Activated effector memory CD4-positive, alpha-beta T cell treated with Interleukin-2 at 50 U/mL for 16 hours (primary cell): ENCODE data around the gene RPS6KA1.
"Not testable (repeated sequence)": the region's sequence is repeated elsewhere in the genome, so short reads cannot be mapped to it uniquely, and the experiment has no call there.

Experiments
- DNase-seq: peaks from one replicate; pipeline ENCODE4 v3.0.0-alpha.2; 2020

The RPS6KA1 gene

GRCh38 chr1:26556111-26556510 is 26.6 kb downstream of the RPS6KA1 start:
- DNase-seq: no peak

DNA sequence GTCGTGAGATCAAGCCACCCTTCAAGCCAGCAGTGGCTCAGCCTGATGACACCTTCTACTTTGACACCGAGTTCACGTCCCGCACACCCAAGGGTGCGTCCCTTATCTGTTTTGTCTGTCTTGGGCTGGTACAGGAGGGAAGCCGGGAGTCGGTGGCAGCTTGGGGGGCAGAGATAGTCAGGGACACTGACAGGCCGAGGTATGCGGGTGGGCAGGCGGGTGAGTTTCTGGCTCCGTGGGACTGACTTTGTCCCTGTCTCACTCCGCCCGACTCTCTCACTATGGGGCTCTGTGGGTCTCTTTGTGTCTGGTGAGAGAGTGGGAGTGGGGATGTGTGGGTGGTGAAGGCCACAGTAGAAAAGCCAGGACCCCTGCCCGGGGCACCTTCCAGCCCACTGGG is 27.4 kb downstream of the RPS6KA1 start:
- DNase-seq: no peak

- DNase-seq: no peak
Observed at GRCh38 chr1:26558685-26559048, 29.1 kb downstream of the RPS6KA1 start.

DNA sequence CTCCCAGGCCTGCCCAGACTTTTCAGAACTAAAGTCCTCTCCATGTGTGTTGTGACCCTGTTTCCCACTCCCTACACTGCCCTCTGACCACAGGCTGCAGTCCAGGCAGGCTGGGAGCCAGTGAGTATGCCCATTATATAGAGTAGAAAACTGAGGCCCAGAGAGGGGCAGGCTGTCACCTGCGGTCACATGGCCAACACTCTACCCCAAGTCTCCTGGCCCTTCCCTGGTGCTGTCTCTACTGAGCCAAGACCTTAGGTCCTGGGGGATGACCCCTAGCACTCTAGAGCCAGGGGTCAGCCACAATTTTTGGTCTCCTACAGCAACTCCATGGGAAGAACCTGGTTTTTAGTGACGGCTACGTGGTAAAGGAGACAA is 30.8 kb downstream of the RPS6KA1 start:
- no peak for DNase-seq

- no peak for DNase-seq
Observed at GRCh38 chr1:26570287-26570686, 40.7 kb downstream of the RPS6KA1 start.

DNA sequence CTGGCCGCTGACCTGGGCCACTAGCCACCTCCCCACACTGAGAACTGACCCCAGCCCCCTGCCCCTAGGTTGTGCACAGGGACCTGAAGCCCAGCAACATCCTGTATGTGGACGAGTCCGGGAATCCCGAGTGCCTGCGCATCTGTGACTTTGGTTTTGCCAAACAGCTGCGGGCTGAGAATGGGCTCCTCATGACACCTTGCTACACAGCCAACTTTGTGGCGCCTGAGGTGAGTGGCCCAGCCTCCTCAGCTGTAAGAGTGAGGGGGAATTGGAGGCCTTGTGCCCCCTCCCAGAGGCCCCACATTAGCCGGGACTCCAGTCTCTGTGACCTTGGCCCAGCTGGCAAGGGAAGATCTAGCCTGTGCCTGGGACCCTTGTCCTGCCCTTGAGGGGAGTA is 41.8 kb downstream of the RPS6KA1 start:
- DNase-seq: no peak

DNA sequence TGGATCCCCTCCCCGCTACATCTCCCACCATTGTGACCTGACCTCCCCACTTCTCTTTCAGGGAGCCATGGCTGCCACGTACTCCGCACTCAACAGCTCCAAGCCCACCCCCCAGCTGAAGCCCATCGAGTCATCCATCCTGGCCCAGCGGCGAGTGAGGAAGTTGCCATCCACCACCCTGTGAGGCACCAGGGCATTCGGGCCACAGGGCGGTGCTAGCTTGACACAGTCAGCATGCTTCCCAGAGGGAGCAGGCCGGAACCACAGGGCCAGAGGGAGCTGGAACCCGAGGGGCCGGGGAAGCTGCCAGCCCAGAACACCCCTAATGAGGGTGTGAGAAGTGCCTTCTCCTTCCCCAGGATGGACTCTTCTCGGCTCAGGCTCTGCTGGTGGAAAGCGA is 44.5 kb downstream of the RPS6KA1 start:
- no peak for DNase-seq

GRCh38 chr1:26574719-26575251 is 45.2 kb downstream of the RPS6KA1 start:
- DNase-seq: no peak

GRCh38 chr1:26575348-26575747 is 45.8 kb downstream of the RPS6KA1 start:
- DNase-seq: no peak

- no peak for DNase-seq
Observed at GRCh38 chr1:26578167-26578566, 48.6 kb downstream of the RPS6KA1 start.

GRCh38 chr1:26579681-26580111 is 50.1 kb downstream of the RPS6KA1 start:
- no peak for DNase-seq

DNA sequence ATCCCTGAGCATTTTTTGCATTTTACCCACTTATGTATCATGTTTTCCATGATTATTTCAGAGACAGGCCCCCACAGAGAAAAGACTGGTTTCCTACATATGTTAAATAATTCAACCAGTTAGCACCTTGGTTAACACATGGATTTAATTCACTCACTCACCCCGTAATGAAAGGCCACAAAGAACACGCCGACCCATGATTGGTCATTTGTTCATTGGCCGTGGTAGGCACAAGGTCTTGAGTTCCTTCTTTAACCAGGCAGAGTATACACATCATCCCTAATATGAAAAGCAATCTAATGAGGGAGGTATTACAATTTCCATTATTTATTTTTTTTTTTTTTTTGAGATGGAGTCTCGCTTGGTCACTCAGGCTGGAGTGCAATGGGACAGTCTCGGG is 50.6 kb downstream of the RPS6KA1 start:
- DNase-seq: no peak

DNA sequence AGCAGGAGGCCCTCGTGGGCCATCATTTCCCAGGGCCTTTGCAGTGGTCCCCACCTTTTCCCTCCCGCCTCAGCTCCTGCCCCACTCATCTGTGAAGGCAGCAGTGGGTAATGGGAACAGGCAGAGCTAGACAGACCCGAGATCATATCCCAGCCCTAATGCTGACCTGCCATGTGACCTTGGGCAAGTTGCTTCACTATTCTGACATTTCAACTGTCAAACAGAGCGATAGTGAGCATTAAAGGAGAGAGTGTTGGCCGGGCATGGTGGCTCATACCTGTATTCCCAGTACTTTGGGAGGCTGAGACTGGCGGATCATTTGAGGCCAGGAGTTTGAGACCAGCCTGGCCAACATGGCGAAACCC is 51.7 kb downstream of the RPS6KA1 start:
- no peak for DNase-seq

DNA sequence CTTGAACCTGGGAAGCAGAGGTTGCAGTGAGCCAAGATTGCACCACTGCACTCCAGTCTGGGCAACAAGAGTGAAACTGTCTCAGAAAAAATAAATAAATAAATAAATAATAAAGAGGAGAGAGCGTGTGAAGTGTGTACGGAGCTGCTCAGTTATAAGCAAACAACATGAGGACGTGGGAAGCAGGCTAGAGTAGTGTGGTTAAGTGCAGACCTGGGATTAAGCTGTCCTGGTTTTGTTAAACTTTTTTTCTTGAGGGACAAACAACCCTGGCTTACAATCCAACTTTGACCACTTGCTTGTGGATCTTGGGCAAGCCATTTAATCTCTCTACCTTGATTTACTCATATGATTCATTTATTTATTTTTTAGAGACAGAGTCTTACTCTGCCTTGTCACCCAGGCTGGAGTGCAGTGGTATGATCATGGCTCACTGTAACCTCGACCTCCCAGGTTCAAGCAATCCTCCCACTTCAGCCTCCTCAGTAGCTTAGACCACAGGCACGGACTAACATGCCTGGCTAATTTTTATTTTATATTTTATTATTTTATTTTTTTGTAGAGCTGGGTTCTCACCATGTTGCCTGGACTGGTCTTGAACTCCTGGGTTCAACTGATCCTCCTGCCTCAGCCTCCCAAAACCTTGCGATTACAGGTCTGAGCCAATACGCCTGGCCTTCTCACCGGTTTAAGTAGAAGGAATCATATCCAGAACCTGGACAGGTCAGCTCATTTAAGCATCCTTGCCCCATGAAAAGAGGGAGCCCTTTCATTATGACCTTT is 52.7 kb downstream of the RPS6KA1 start:
- DNase-seq: no peak

DNA sequence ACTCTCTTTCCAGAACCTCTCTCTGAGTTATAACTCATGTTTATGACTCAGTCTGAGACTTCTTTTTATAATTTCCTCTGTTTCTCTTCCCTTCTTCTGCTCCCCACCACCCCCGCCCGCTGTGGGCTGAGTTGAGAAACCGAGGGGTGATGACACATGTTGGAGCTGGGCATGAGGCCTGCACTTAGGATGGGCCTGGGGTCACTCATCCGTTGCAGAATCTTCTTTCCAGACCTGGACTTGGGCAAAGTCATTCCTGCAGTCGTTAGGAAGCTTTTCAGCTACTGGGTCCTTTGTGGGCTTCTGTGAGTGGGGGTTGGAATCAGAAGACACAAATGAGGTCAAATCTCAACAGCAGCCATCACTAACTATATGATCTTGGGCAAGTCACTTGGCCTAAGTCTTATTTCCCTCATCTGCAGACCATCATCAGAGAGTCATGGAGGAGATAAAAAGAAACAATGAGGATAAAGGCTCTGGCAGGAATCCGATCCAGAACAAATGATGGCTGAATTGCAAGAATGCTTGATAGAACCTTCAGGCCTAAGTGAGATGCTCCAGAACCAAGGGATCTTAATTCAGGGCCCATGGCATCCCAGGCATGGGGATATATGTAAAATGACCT is 53.4 kb downstream of the RPS6KA1 start:
- DNase-seq: no peak

- no peak for DNase-seq
Observed at GRCh38 chr1:26583646-26584485, 54.3 kb downstream of the RPS6KA1 start.

GRCh38 chr1:26584588-26584987 is 55.0 kb downstream of the RPS6KA1 start:
- not testable (repeated sequence) for DNase-seq

DNA sequence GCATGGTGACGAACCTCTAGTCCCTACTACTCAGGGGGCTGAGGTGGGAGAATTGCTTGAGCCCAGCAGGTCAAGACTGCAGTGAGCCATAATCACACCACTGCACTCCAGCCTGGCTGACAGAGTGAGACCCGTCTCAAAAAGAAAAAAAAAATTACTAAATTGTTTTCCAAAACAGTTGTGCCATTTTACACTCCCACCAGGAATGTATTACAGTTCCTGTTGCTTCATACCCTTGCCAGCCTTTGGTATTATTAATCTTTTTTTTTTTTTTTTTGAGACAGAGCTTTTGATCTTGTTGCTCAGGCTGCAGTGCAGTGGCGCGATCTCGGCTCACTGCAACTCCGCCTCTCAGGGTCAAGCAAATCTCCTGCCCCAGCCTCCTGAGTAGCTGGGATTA is 55.9 kb downstream of the RPS6KA1 start:
- no peak for DNase-seq

GRCh38 chr1:26593385-26593784 is 63.8 kb downstream of the RPS6KA1 start:
- no peak for DNase-seq

GRCh38 chr1:26594593-26594992 is 65.0 kb downstream of the RPS6KA1 start:
- DNase-seq: not testable (repeated sequence)

- no peak for DNase-seq
Observed at GRCh38 chr1:26597629-26598039, 68.1 kb downstream of the RPS6KA1 start.

DNA sequence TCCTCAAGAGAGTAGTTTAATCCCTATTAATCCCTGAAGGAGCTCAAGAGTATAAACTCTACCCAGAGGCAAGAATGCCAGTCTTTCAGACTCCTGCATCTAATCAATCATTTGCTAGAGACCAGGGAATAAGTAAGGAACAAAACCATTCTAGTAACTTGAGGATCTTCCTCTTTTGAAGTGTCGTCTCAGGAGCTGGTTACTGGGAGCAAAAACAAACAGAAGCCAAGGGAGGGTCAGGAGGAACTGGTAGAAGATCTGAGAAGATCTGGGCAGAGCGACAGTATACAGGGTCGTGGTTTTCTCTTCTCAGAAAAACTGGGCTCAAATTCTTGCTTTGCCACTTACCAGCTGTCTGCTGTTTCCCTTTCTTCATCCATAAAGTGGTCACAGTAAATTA is 69.3 kb downstream of the RPS6KA1 start:
- no peak for DNase-seq

- no peak for DNase-seq
Observed at GRCh38 chr1:26602378-26602959, 72.9 kb downstream of the RPS6KA1 start.
